Suppressor macrophage (primary cell): ENCODE measurements around the gene TXNDC2.

Source experiments
- DNase-seq, 4 experiments: peaks; one replicate each; pipeline ENCODE4 v3.0.0-alpha.2; 2020 to 2022

Gene TXNDC2

GRCh38 chr18:9860682-9861081, 25.1 kb upstream of the TXNDC2 start:
- DNase-seq = no peak

- DNase-seq = no peak
Measured at GRCh38 chr18:9861157-9861556, 24.6 kb upstream of the TXNDC2 start.

GRCh38 chr18:9861933-9862332, 23.8 kb upstream of the TXNDC2 start:
- DNase-seq = no peak

GRCh38 chr18:9862686-9863085, 23.1 kb upstream of the TXNDC2 start:
- no peak for DNase-seq

- no peak for DNase-seq
Measured at GRCh38 chr18:9863282-9863681, 22.5 kb upstream of the TXNDC2 start.

GRCh38 chr18:9865764-9866490, 19.8 kb upstream of the TXNDC2 start:
- DNase-seq = peak; percentile 65 to 85 (median 76)

GRCh38 chr18:9866627-9867026, 19.1 kb upstream of the TXNDC2 start:
- peak; percentile 70 to 87 (median 84) for DNase-seq

GRCh38 chr18:9867071-9867594, 18.6 kb upstream of the TXNDC2 start:
- peak; percentile 54 to 81 (median 66) for DNase-seq

- DNase-seq = no peak
Measured at GRCh38 chr18:9868857-9869714, 16.7 kb upstream of the TXNDC2 start.

GRCh38 chr18:9869715-9870430, 15.9 kb upstream of the TXNDC2 start:
- peak; percentile 23 to 71 (median 55) for DNase-seq

GRCh38 chr18:9870431-9871008, 15.3 kb upstream of the TXNDC2 start:
- DNase-seq = no peak

- DNase-seq = no peak
Measured at GRCh38 chr18:9871244-9871746, 14.5 kb upstream of the TXNDC2 start.

GRCh38 chr18:9872823-9873222, 12.9 kb upstream of the TXNDC2 start:
- no peak for DNase-seq

GRCh38 chr18:9874728-9875127, 11.0 kb upstream of the TXNDC2 start:
- no peak for DNase-seq

- DNase-seq = no peak
Measured at GRCh38 chr18:9876212-9876866, 9.4 kb upstream of the TXNDC2 start.

GRCh38 chr18:9876867-9877654, 8.7 kb upstream of the TXNDC2 start:
- no peak for DNase-seq

- no peak for DNase-seq
Measured at GRCh38 chr18:9877655-9878014, 8.1 kb upstream of the TXNDC2 start.

- DNase-seq = no peak
Measured at GRCh38 chr18:9878095-9878494, 7.7 kb upstream of the TXNDC2 start.

GRCh38 chr18:9878783-9879242, 7.0 kb upstream of the TXNDC2 start:
- no peak for DNase-seq

GRCh38 chr18:9884090-9884489, 1.7 kb upstream of the TXNDC2 start:
- DNase-seq = no peak
